SK-N-SH treated with all-trans-retinoic acid at 6 μM for 48 hours (cell line): ENCODE results near the gene CALML5.

Experiments
- ATAC-seq: fragments of 200-7000 bp; cut with Tn5 transposase; 3 replicates; pipeline ENCODE4 v1.9.1; 2020; ENCODE audit warnings: mild to moderate bottlenecking, moderate library complexity
- ARNTL ChIP-seq: fragments of 450-650 bp; formaldehyde crosslinking; IDR thresholded peaks from 2 replicates; pipeline ENCODE4 v1.5.0; 2020; ENCODE audit warnings: low read depth, mild to moderate bottlenecking, moderate library complexity, borderline replicate concordance
- BACH2 ChIP-seq: fragments of 250-450 bp; sonication (Bioruptor Pico); IDR thresholded peaks from 2 replicates; pipeline ENCODE4 v1.9.0; 2021; ENCODE audit warnings: mild to moderate bottlenecking, borderline replicate concordance
- CREB5 ChIP-seq: fragments of 250-450 bp; sonication (Bioruptor Pico); IDR thresholded peaks from 2 replicates; pipeline ENCODE4 v1.5.1; 2020; ENCODE audit warnings: low read depth, mild to moderate bottlenecking, moderate library complexity
- CSDC2 ChIP-seq: fragments of 250-450 bp; sonication (Bioruptor Pico); IDR thresholded peaks from 2 replicates; pipeline ENCODE4 v1.5.0; 2020; ENCODE audit warnings: mild to moderate bottlenecking, moderate library complexity
- CSRNP3 ChIP-seq: fragments of 250-450 bp; sonication (Bioruptor Pico); IDR thresholded peaks from 2 replicates; pipeline ENCODE4 v1.5.1; 2021; ENCODE audit warnings: mild to moderate bottlenecking, moderate library complexity
- ESRRG ChIP-seq: fragments of 250-450 bp; sonication (Bioruptor Pico); IDR thresholded peaks from 2 replicates; pipeline ENCODE4 v1.6.1; 2021; ENCODE audit warnings: mild to moderate bottlenecking
- GLIS3 ChIP-seq: fragments of 250-450 bp; sonication (Bioruptor Pico); IDR thresholded peaks from 2 replicates; pipeline ENCODE4 v1.5.0; 2020; ENCODE audit warnings: mild to moderate bottlenecking, moderate library complexity
- ISL1 ChIP-seq: fragments of 250-450 bp; sonication (Bioruptor Pico); IDR thresholded peaks from 2 replicates; pipeline ENCODE4 v2.1.2; 2022; ENCODE audit warnings: mild to moderate bottlenecking, moderate library complexity
- OSR1 ChIP-seq: fragments of 250-450 bp; sonication (Bioruptor Pico); IDR thresholded peaks from 2 replicates; pipeline ENCODE4 v1.8.0; 2022; ENCODE audit warnings: moderate library complexity, mild to moderate bottlenecking, inconsistent platforms
- PATZ1 ChIP-seq: fragments of 250-450 bp; sonication (Bioruptor Pico); IDR thresholded peaks from 2 replicates; pipeline ENCODE4 v1.8.0; 2020; ENCODE audit warnings: mild to moderate bottlenecking, moderate library complexity, borderline replicate concordance
- POU6F1 ChIP-seq: fragments of 250-450 bp; sonication (Bioruptor Pico); IDR thresholded peaks from 2 replicates; pipeline ENCODE4 v1.8.0; 2021; ENCODE audit warnings: low read depth, mild to moderate bottlenecking, moderate library complexity, borderline replicate concordance
- PPARA ChIP-seq: fragments of 250-450 bp; sonication (Bioruptor Pico); IDR thresholded peaks from 2 replicates; pipeline ENCODE4 v1.5.0; 2020; ENCODE audit warnings: mild to moderate bottlenecking, borderline replicate concordance
- RARB ChIP-seq: fragments of 250-450 bp; sonication (Bioruptor Pico); IDR thresholded peaks from 2 replicates; pipeline ENCODE4 v1.8.0; 2021; ENCODE audit warnings: mild to moderate bottlenecking, moderate library complexity
- SNAI2 ChIP-seq: fragments of 250-450 bp; sonication (Bioruptor Pico); IDR thresholded peaks from 2 replicates; pipeline ENCODE4 v1.5.0; 2020; ENCODE audit warnings: mild to moderate bottlenecking, moderate library complexity
- TCF4 ChIP-seq: fragments of 250-450 bp; sonication (Bioruptor Pico); IDR thresholded peaks from 2 replicates; pipeline ENCODE4 v1.8.0; 2021; ENCODE audit warnings: mild to moderate bottlenecking, moderate library complexity, borderline replicate concordance
- TOX ChIP-seq: fragments of 250-450 bp; sonication (Bioruptor Pico); IDR thresholded peaks from 2 replicates; pipeline ENCODE4 v1.8.0; 2021; ENCODE audit warnings: mild to moderate bottlenecking, moderate library complexity, borderline replicate concordance
- TSHZ2 ChIP-seq: fragments of 250-450 bp; sonication (Bioruptor Pico); IDR thresholded peaks from 2 replicates; pipeline ENCODE4 v1.5.0; 2020; ENCODE audit warnings: mild to moderate bottlenecking, moderate library complexity
- ZC3H10 ChIP-seq: fragments of 250-450 bp; sonication (Bioruptor Pico); IDR thresholded peaks from 2 replicates; pipeline ENCODE4 v1.5.1; 2021; ENCODE audit warnings: mild to moderate bottlenecking, moderate library complexity
- ZFP3 ChIP-seq: fragments of 250-450 bp; sonication (Bioruptor Pico); IDR thresholded peaks from 2 replicates; pipeline ENCODE4 v1.5.0; 2020; ENCODE audit warnings: mild to moderate bottlenecking, moderate library complexity
- ZFP30 ChIP-seq: fragments of 450-650 bp; formaldehyde crosslinking; IDR thresholded peaks from 2 replicates; pipeline ENCODE4 v1.5.0; 2022; ENCODE audit warnings: mild to moderate bottlenecking, moderate library complexity
- ZNF565 ChIP-seq: fragments of 450-650 bp; formaldehyde crosslinking; conservative IDR thresholded peaks from 2 replicates; pipeline ENCODE4 v1.5.0; 2020; ENCODE audit warnings: low read depth, mild to moderate bottlenecking, moderate library complexity
- ZNF70 ChIP-seq: fragments of 450-650 bp; formaldehyde crosslinking; IDR thresholded peaks from 2 replicates; pipeline ENCODE4 v1.5.0; 2020; ENCODE audit warnings: mild to moderate bottlenecking, moderate library complexity
- ZNF8 ChIP-seq: fragments of 450-650 bp; formaldehyde crosslinking; IDR thresholded peaks from 2 replicates; pipeline ENCODE4 v1.5.0; 2020; ENCODE audit warnings: mild to moderate bottlenecking, moderate library complexity

The CALML5 gene

GRCh38 chr10:5506246-5506645 lies 6.9 kb upstream of the CALML5 start:
- no peak for TF ChIP-seq POU6F1 (CRISPR knock-in tag)
- TF ChIP-seq ZNF8 (CRISPR knock-in tag) = no peak
- no peak for TF ChIP-seq TOX (CRISPR knock-in tag)
- no peak for TF ChIP-seq BACH2 (CRISPR knock-in tag)
- no peak for TF ChIP-seq RARB (CRISPR knock-in tag)
- no peak for TF ChIP-seq ESRRG (CRISPR knock-in tag)
- TF ChIP-seq GLIS3 (CRISPR knock-in tag) = no peak
- no peak for TF ChIP-seq PPARA
- no peak for TF ChIP-seq OSR1
- no peak for TF ChIP-seq ZNF70 (CRISPR knock-in tag)
- no peak for TF ChIP-seq PATZ1 (CRISPR knock-in tag)
- TF ChIP-seq CSDC2 (CRISPR knock-in tag) = no peak
- no peak for TF ChIP-seq ZC3H10 (CRISPR knock-in tag)
- no peak for TF ChIP-seq CSRNP3 (CRISPR knock-in tag)
- TF ChIP-seq CREB5 (CRISPR knock-in tag) = no peak
- no peak for TF ChIP-seq SNAI2 (CRISPR knock-in tag)
- TF ChIP-seq, all 23 proteins: peak for 0
- no peak for ATAC-seq

GRCh38 chr10:5504146-5505072 lies 5.0 kb upstream of the CALML5 start:
- no peak for TF ChIP-seq CREB5 (CRISPR knock-in tag)
- TF ChIP-seq BACH2 (CRISPR knock-in tag) = no peak
- no peak for TF ChIP-seq SNAI2 (CRISPR knock-in tag)
- TF ChIP-seq TSHZ2 (CRISPR knock-in tag) = no peak
- TF ChIP-seq ARNTL = no peak
- TF ChIP-seq TCF4 = no peak
- no peak for TF ChIP-seq PPARA
- TF ChIP-seq ZFP3 (CRISPR knock-in tag) = no peak
- TF ChIP-seq PATZ1 (CRISPR knock-in tag) = no peak
- no peak for TF ChIP-seq ESRRG (CRISPR knock-in tag)
- TF ChIP-seq ZNF565 (CRISPR knock-in tag) = no peak
- no peak for TF ChIP-seq RARB (CRISPR knock-in tag)
- TF ChIP-seq CSRNP3 (CRISPR knock-in tag) = no peak
- TF ChIP-seq TOX (CRISPR knock-in tag) = no peak
- no peak for TF ChIP-seq ISL1
- no peak for TF ChIP-seq ZFP30 (CRISPR knock-in tag)
- no peak for TF ChIP-seq ZC3H10 (CRISPR knock-in tag)
- TF ChIP-seq ZNF70 (CRISPR knock-in tag) = no peak
- no peak for TF ChIP-seq CSDC2 (CRISPR knock-in tag)
- ATAC-seq = no peak
